LNCaP clone FGC (cell line): ENCODE data around the gene PLA2G15.

Experiments used
- DNase-seq: peaks from one replicate; pipeline ENCODE4 v3.0.0-alpha.2; 2011; ENCODE audit warnings: low read depth
- H3K4me3 ChIP-seq: 2 replicates; pipeline ENCODE4 v1.5.1; 2011; ENCODE audit warnings: mild to moderate bottlenecking, low read depth, low read length, control low read depth
- CTCF ChIP-seq: IDR thresholded peaks from 2 replicates; pipeline ENCODE4 v1.5.1; 2012; ENCODE audit warnings: mild to moderate bottlenecking; ENCODE audit not compliant: control insufficient read depth, insufficient read depth; ENCODE audit errors: extremely low read depth

The PLA2G15 gene

GRCh38 chr16:68227183-68227793 lies 17.9 kb upstream of the PLA2G15 start:
- no peak for DNase-seq
- H3K4me3 ChIP-seq = no peak overlapping the region
- no peak for TF ChIP-seq CTCF

GRCh38 chr16:68227850-68228553 lies 17.2 kb upstream of the PLA2G15 start:
- no peak overlapping the region for H3K4me3 ChIP-seq
- DNase-seq = peak; percentile 82
- no peak for TF ChIP-seq CTCF

- H3K4me3 ChIP-seq = no peak overlapping the region
- no peak for TF ChIP-seq CTCF
- no peak for DNase-seq
Observed at GRCh38 chr16:68228652-68229051, 16.5 kb upstream of the PLA2G15 start.

- DNase-seq = no peak
- no peak overlapping the region for H3K4me3 ChIP-seq
- peak; percentile 73 for TF ChIP-seq CTCF
Observed at GRCh38 chr16:68229431-68230175, 15.6 kb upstream of the PLA2G15 start.

GRCh38 chr16:68230176-68230571 lies 15.0 kb upstream of the PLA2G15 start:
- DNase-seq = no peak
- TF ChIP-seq CTCF = no peak
- H3K4me3 ChIP-seq = no peak overlapping the region

GRCh38 chr16:68230956-68231355 lies 14.2 kb upstream of the PLA2G15 start:
- TF ChIP-seq CTCF = no peak
- DNase-seq = no peak
- H3K4me3 ChIP-seq = no peak overlapping the region
